Esophagus squamous epithelium (tissue), 4 donors: ENCODE measurements around the gene C1RL.

Experiments
- CTCF ChIP-seq, 6 experiments: fragments of 450-650 bp in 4 of 6; fragments of 200-600 bp in 2 of 6; sonication (generic) in 2 of 6; IDR thresholded peaks; one replicate each; pipeline ENCODE4 v1.5.1; 2016 to 2019; ENCODE audit warnings: antibody characterized with exemption in 6 of 6, mild to moderate bottlenecking in 4 of 6, moderate library complexity in 4 of 6
- POLR2A ChIP-seq, 4 donors: fragments of 450-650 bp; IDR thresholded peaks; one replicate each; pipeline ENCODE4 v1.6.1; 2017; ENCODE audit warnings: antibody characterized with exemption in 4 of 4, mild to moderate bottlenecking in 4 of 4, moderate library complexity in 3 of 4

GRCh38 chr12:7114008-7114407 lies 5.0 kb upstream of the C1RL start:
- TF ChIP-seq POLR2A (IDR thresholded peaks at IDR 0.05) (no peak), CTCF (IDR thresholded peaks at IDR 0.05) (no peak)
